H9 (cell line): ENCODE data around the gene CLEC3A. TPM values are rescaled to one million over a fixed set of nuclear protein-coding genes. Genes with fewer than 3 reads are reported as not detected.

Experiments used
- DNase-seq: peaks from one replicate; pipeline ENCODE4 v3.0.0-alpha.2; 2017
- H2AFZ ChIP-seq: one replicate; pipeline ENCODE4 v1.6.1; 2013; ENCODE audit warnings: mild to moderate bottlenecking, low read length, control low read depth, moderate library complexity
- H2AK5ac ChIP-seq: 2 replicates; pipeline ENCODE4 v1.6.1; 2013; ENCODE audit warnings: low read length, control low read depth, mixed read lengths; ENCODE audit not compliant: insufficient read length
- H2BK120ac ChIP-seq: one replicate; pipeline ENCODE4 v1.6.1; 2013; ENCODE audit warnings: low read depth, mild to moderate bottlenecking, low read length, control low read depth, inconsistent platforms; ENCODE audit not compliant: poor library complexity, severe bottlenecking
- H2BK12ac ChIP-seq: 2 replicates; pipeline ENCODE4 v1.6.1; 2013; ENCODE audit warnings: low read length, control low read depth, mixed read lengths, low read depth; ENCODE audit not compliant: insufficient read length
- H2BK15ac ChIP-seq: 2 replicates; pipeline ENCODE4 v1.6.1; 2013; ENCODE audit warnings: low read depth, low read length, control low read depth
- H2BK20ac ChIP-seq: one replicate; pipeline ENCODE4 v1.6.1; 2013; ENCODE audit warnings: low read depth, mild to moderate bottlenecking, low read length, control low read depth, inconsistent platforms; ENCODE audit not compliant: poor library complexity, severe bottlenecking
- H2BK5ac ChIP-seq: 2 replicates; pipeline ENCODE4 v1.6.1; 2013; ENCODE audit warnings: low read length, control low read depth, mixed read lengths; ENCODE audit not compliant: insufficient read length
- H3K14ac ChIP-seq: 2 replicates; pipeline ENCODE4 v1.6.1; 2013; ENCODE audit warnings: low read length, control low read depth; ENCODE audit not compliant: insufficient read depth
- H3K18ac ChIP-seq: 2 replicates; pipeline ENCODE4 v1.6.1; 2013; ENCODE audit warnings: low read depth, mild to moderate bottlenecking, mixed read lengths, low read length, control low read depth; ENCODE audit not compliant: insufficient read length
- H3K23ac ChIP-seq: 2 replicates; pipeline ENCODE4 v1.6.1; 2013; ENCODE audit warnings: low read length, control low read depth, mixed read lengths, low read depth; ENCODE audit not compliant: insufficient read length
- H3K23me2 ChIP-seq: 2 replicates; pipeline ENCODE4 v1.6.1; 2013; ENCODE audit warnings: low read depth, mild to moderate bottlenecking, mixed read lengths, low read length, control low read depth; ENCODE audit not compliant: insufficient read length, poor library complexity, severe bottlenecking
- H3K27ac ChIP-seq: 2 replicates; pipeline ENCODE4 v1.5.1; 2013; ENCODE audit warnings: low read length, control low read depth, mixed read lengths, low read depth; ENCODE audit not compliant: insufficient read length
- H3K27me3 ChIP-seq: 2 replicates; pipeline ENCODE4 v1.6.1; 2013; ENCODE audit warnings: low read length, control low read depth, inconsistent platforms; ENCODE audit not compliant: insufficient read depth
- H3K4ac ChIP-seq: 2 replicates; pipeline ENCODE4 v1.6.1; 2013; ENCODE audit warnings: low read depth, mild to moderate bottlenecking, control low read depth, inconsistent platforms, low read length, moderate library complexity
- H3K4me1 ChIP-seq: 2 replicates; pipeline ENCODE4 v1.6.1; 2013; ENCODE audit warnings: low read length, control low read depth, inconsistent platforms; ENCODE audit not compliant: insufficient read depth
- H3K4me2 ChIP-seq: 2 replicates; pipeline ENCODE4 v1.6.1; 2013; ENCODE audit warnings: low read length, control low read depth, mixed read lengths; ENCODE audit not compliant: insufficient read length, insufficient read depth
- H3K56ac ChIP-seq: 2 replicates; pipeline ENCODE4 v1.6.1; 2013; ENCODE audit warnings: low read depth, mild to moderate bottlenecking, mixed read lengths, low read length, control low read depth; ENCODE audit not compliant: insufficient read length
- H3K79me1 ChIP-seq: 2 replicates; pipeline ENCODE4 v1.6.1; 2013; ENCODE audit warnings: low read depth, mild to moderate bottlenecking, moderate library complexity, low read length, control low read depth, inconsistent platforms; ENCODE audit not compliant: insufficient read depth, poor library complexity, severe bottlenecking
- H3K79me2 ChIP-seq: 2 replicates; pipeline ENCODE4 v1.6.1; 2013; ENCODE audit warnings: low read length, control low read depth, inconsistent platforms; ENCODE audit not compliant: insufficient read depth
- H3K9ac ChIP-seq: 2 replicates; pipeline ENCODE4 v1.6.1; 2013; ENCODE audit warnings: low read length, control low read depth, mixed read lengths; ENCODE audit not compliant: insufficient read length; ENCODE audit errors: extremely low read depth
- H3K9me3 ChIP-seq: one replicate; pipeline ENCODE4 v1.6.1; 2013; ENCODE audit warnings: low read depth, low read length, inconsistent platforms; ENCODE audit not compliant: control insufficient read depth
- H3T11ph ChIP-seq: one replicate; pipeline ENCODE4 v1.6.1; 2013; ENCODE audit warnings: mild to moderate bottlenecking, low read length, control low read depth, inconsistent platforms
- H4K20me1 ChIP-seq: one replicate; pipeline ENCODE4 v1.6.1; 2013; ENCODE audit not compliant: control insufficient read depth, insufficient read length, insufficient read depth
- H4K5ac ChIP-seq: 2 replicates; pipeline ENCODE4 v1.6.1; 2013; ENCODE audit warnings: low read depth, mild to moderate bottlenecking, mixed read lengths, low read length, control low read depth; ENCODE audit not compliant: insufficient read length
- H4K8ac ChIP-seq: replicated peaks from 2 replicates; pipeline ENCODE4 v1.6.1; 2013; ENCODE audit warnings: low read length, control low read depth, mixed read lengths, low read depth; ENCODE audit not compliant: insufficient read length
- H4K91ac ChIP-seq: 2 replicates; pipeline ENCODE4 v1.6.1; 2013; ENCODE audit warnings: low read depth, mild to moderate bottlenecking, moderate library complexity, mixed read lengths, low read length, control low read depth; ENCODE audit not compliant: insufficient read length
- H3K27ac Mint-ChIP-seq, 3 experiments: 2 replicates in 2 of 3; 3 replicates in 1 of 3; pipeline ENCODE4 v1.8.0; 2020 to 2021; ENCODE audit warnings: mixed read lengths in 3 of 3, mild to moderate bottlenecking in 1 of 3, moderate library complexity in 1 of 3
- H3K27me3 Mint-ChIP-seq: 2 replicates; pipeline ENCODE4 v1.8.0; 2021; ENCODE audit warnings: low read depth, mild to moderate bottlenecking, moderate library complexity, mixed read lengths
- H3K36me3 Mint-ChIP-seq, 3 experiments: 2 replicates in 2 of 3; 3 replicates in 1 of 3; pipeline ENCODE4 v1.8.0; 2020 to 2021; ENCODE audit warnings: low read depth in 3 of 3, mixed read lengths in 3 of 3; ENCODE audit not compliant: insufficient read depth in 1 of 3
- H3K4me1 Mint-ChIP-seq, 2 experiments: 2 replicates each; pipeline ENCODE4 v1.8.0; 2020; ENCODE audit warnings: mixed read lengths in 2 of 2
- H3K4me3 Mint-ChIP-seq, 2 experiments: 2 replicates in 1 of 2; 3 replicates in 1 of 2; pipeline ENCODE4 v1.8.0; 2020 to 2021; ENCODE audit warnings: mild to moderate bottlenecking in 2 of 2, mixed read lengths in 2 of 2, moderate library complexity in 1 of 2
- H3K9me3 Mint-ChIP-seq, 2 experiments: 2 replicates in 1 of 2; 3 replicates in 1 of 2; pipeline ENCODE4 v1.8.0; 2020; ENCODE audit warnings: mild to moderate bottlenecking in 2 of 2, mixed read lengths in 2 of 2, moderate library complexity in 1 of 2
- WGBS: extraction: QIAGEN DNeasy Blood & Tissue Kit; methylation state at CpG from one replicate; pipeline ENCODE4 v1.1.7; 2013; ENCODE audit warnings: missing lambda C conversion rate, low lambda C conversion rate, mixed read lengths; ENCODE audit not compliant: insufficient read length; ENCODE audit errors: extremely low coverage; 5-methylcytosine and 5-hydroxymethylcytosine counted together
- total RNA-seq: library from RNA; stranded (reverse); gene quantifications from 2 replicates; pipeline ENCODE4 v1.2.1, GENCODE V29; 2021
- TF ChIP-seq, protein P1 (sequence below): fragments of 200-600 bp; sonication (generic); conservative IDR thresholded peaks from 3 replicates; pipeline ENCODE4 v1.8.0; 2021; ENCODE audit warnings: antibody characterized with exemption, mild to moderate bottlenecking

CLEC3A gene
- total RNA-seq, 1 experiment from 2014 or later: not detected

DNA sequence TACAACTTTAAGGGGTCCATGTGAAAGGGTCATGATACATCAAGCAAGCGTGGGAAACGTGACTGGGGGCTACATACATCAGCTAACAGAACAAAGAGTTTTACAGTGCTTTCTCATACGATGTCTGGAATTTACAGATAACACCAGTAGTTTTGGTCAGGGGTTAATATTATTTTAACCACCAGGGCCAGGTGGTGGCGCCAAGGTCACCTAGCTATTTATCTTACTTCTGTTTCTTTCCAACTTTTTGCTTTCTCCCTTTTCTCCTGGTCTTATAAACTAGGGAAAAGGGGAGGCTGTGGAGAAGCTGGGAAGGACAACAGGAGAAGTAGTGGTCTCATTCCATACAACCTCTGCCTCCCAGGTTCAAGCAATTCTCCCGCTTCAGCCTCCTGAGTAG is 37.9 kb downstream of the CLEC3A start:
- no CpG with 5 or more reads among the region's 5 CpGs for WGBS
- Histone ChIP-seq H4K8ac (no peak overlapping the region), H3K4me1 (no peaks in the 10 kb centered on the region), H2BK120ac (no peak overlapping the region), H2AK5ac (no peak overlapping the region), H3K56ac (no peak overlapping the region), H2BK20ac (no peak overlapping the region), H2BK12ac (no peak overlapping the region), H4K91ac (no peak overlapping the region), H3K9me3 (no peaks in the 10 kb centered on the region), H3K14ac (no peak overlapping the region), H3K23ac (no peak overlapping the region), H3K79me2 (no peaks in the 10 kb centered on the region), H2BK15ac (no peak overlapping the region), H3K4me2 (no peak overlapping the region), H3K18ac (no peak overlapping the region), H2AFZ (no peak overlapping the region), H4K20me1 (no peaks in the 10 kb centered on the region), H2BK5ac (no peak overlapping the region), H3K27ac (no peak overlapping the region), H3K27me3 (peaks cover 2% of the 10 kb centered on the region; the same call in 1 of the 2 replicates), H3K23me2 (no peaks in the 10 kb centered on the region), H3K9ac (no peak overlapping the region), H3K79me1 (no peaks in the 10 kb centered on the region), H3T11ph (no peak overlapping the region), H4K5ac (no peak overlapping the region), H3K4ac (no peak overlapping the region)
- Mint-ChIP-seq H3K4me3 (no peak overlapping the region), H3K27me3 (peaks cover 100% of the 10 kb centered on the region), H3K9me3 (peaks cover 0 to 1% of the 10 kb centered on the region in 2 experiments; a peak in 1 of 5 replicates), H3K27ac (no peak overlapping the region), H3K4me1 (peaks cover 0 to 8% of the 10 kb centered on the region in 2 experiments; a peak in 1 of 4 replicates), H3K36me3 (no peaks in the 10 kb centered on the region)
- DNase-seq: no peak
- TF ChIP-seq, protein P1, sequence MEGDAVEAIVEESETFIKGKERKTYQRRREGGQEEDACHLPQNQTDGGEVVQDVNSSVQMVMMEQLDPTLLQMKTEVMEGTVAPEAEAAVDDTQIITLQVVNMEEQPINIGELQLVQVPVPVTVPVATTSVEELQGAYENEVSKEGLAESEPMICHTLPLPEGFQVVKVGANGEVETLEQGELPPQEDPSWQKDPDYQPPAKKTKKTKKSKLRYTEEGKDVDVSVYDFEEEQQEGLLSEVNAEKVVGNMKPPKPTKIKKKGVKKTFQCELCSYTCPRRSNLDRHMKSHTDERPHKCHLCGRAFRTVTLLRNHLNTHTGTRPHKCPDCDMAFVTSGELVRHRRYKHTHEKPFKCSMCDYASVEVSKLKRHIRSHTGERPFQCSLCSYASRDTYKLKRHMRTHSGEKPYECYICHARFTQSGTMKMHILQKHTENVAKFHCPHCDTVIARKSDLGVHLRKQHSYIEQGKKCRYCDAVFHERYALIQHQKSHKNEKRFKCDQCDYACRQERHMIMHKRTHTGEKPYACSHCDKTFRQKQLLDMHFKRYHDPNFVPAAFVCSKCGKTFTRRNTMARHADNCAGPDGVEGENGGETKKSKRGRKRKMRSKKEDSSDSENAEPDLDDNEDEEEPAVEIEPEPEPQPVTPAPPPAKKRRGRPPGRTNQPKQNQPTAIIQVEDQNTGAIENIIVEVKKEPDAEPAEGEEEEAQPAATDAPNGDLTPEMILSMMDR: peak; percentile 49; the same call in 2 of the 3 replicates
